SK-N-SH (cell line): ENCODE results near the gene TMEM63C. TPM values are rescaled to one million over a fixed set of nuclear protein-coding genes. Genes with fewer than 3 reads are reported as not detected.

Source experiments
- CTCF ChIA-PET: fragments of 300-600, 350-600 bp; formaldehyde crosslinking; extraction: SDS; loops from one replicate; lab custom pipeline; 2021; lab: Yijun Ruan, JAX
- POLR2A ChIA-PET: fragments of 350-600 bp; sonication (Branson Sonifier 250); formaldehyde crosslinking; extraction: SDS; loops from one replicate; lab custom pipeline; 2020; ENCODE audit warnings: antibody characterized with exemption, inconsistent platforms; lab: Yijun Ruan, JAX
- DNase-seq: peaks from one replicate; pipeline ENCODE4 v3.0.0; 2012
- H2AFZ ChIP-seq: fragments of 200-600 bp; sonication (generic); 2 replicates; pipeline ENCODE4 v1.8.1; 2016; ENCODE audit warnings: antibody characterized with exemption, mild to moderate bottlenecking, low read depth
- H3F3A ChIP-seq: fragments of 200-600 bp; sonication (generic); replicated peaks from 2 replicates; pipeline ENCODE3; 2016; ENCODE audit warnings: antibody characterized with exemption, mild to moderate bottlenecking; ENCODE audit not compliant: insufficient read depth
- H3K27ac ChIP-seq, 2 experiments: fragments of 200-500 bp in 1 of 2; fragments of 200-600 bp in 1 of 2; sonication (Bioruptor generic) in 1 of 2; sonication (generic), shearing (Covaris generic) in 1 of 2; 2 replicates each; pipeline versions ENCODE4 v1.5.1 to v1.6.1; 2014 to 2016; ENCODE audit warnings: low read depth in 2 of 2, inconsistent platforms in 1 of 2, low read length in 1 of 2, mild to moderate bottlenecking in 1 of 2, mixed read lengths in 1 of 2
- H3K27me3 ChIP-seq: fragments of 200-600 bp; sonication (generic), shearing (Covaris generic); 2 replicates; pipeline ENCODE4 v1.6.1; 2016; ENCODE audit warnings: mixed run types; ENCODE audit not compliant: insufficient read depth
- H3K36me3 ChIP-seq, 2 experiments: fragments of 200-500 bp in 1 of 2; fragments of 200-600 bp in 1 of 2; sonication (Bioruptor generic) in 1 of 2; sonication (generic) in 1 of 2; replicated peaks in 1 of 2; 2 replicates each; pipeline versions ENCODE3 to v1.5.1; 2014 to 2016; ENCODE audit warnings: low read length in 1 of 2, mild to moderate bottlenecking in 1 of 2; ENCODE audit not compliant: insufficient read depth in 2 of 2, control insufficient read depth in 1 of 2
- H3K4me1 ChIP-seq, 2 experiments: fragments of 200-500 bp in 1 of 2; fragments of 200-600 bp in 1 of 2; sonication (Bioruptor generic) in 1 of 2; sonication (generic), shearing (Covaris generic) in 1 of 2; 2 replicates each; pipeline versions ENCODE4 v1.5.1 to v1.6.1; 2014 to 2016; ENCODE audit warnings: low read depth in 1 of 2, low read length in 1 of 2, mixed run types in 1 of 2; ENCODE audit not compliant: insufficient read depth in 2 of 2, control insufficient read depth in 1 of 2
- H3K4me2 ChIP-seq: fragments of 200-600 bp; sonication (generic), shearing (Covaris generic); 2 replicates; pipeline ENCODE4 v1.6.1; 2017; ENCODE audit warnings: mixed run types
- H3K4me3 ChIP-seq, 2 experiments: fragments of 200-500 bp in 1 of 2; fragments of 200-600 bp in 1 of 2; sonication (Bioruptor generic) in 1 of 2; sonication (generic), shearing (Covaris generic) in 1 of 2; 2 replicates each; pipeline versions ENCODE4 v1.5.1 to v1.8.1; 2014 to 2016; ENCODE audit warnings: low read depth in 2 of 2, inconsistent platforms in 1 of 2, low read length in 1 of 2, mild to moderate bottlenecking in 1 of 2, mixed read lengths in 1 of 2, moderate library complexity in 1 of 2
- H3K79me2 ChIP-seq: fragments of 200-600 bp; sonication (generic); 2 replicates; pipeline ENCODE4 v1.8.1; 2017; ENCODE audit warnings: mild to moderate bottlenecking; ENCODE audit not compliant: insufficient read depth
- H3K9ac ChIP-seq: fragments of 200-600 bp; sonication (generic); 2 replicates; pipeline ENCODE4 v1.6.1; 2017; ENCODE audit warnings: mixed run types
- H3K9me2 ChIP-seq: fragments of 200-600 bp; sonication (generic); 2 replicates; pipeline ENCODE4 v1.6.1; 2017; ENCODE audit warnings: mixed run types
- H3K9me3 ChIP-seq: fragments of 200-600 bp; sonication (generic); 2 replicates; pipeline ENCODE4 v1.6.1; 2017; ENCODE audit warnings: mixed run types, mild to moderate bottlenecking, moderate library complexity
- H4K20me1 ChIP-seq: fragments of 200-600 bp; sonication (generic); 2 replicates; pipeline ENCODE4 v1.6.1; 2017; ENCODE audit warnings: mild to moderate bottlenecking, mixed run types; ENCODE audit not compliant: insufficient read depth
- GABPA ChIP-seq: IDR thresholded peaks from 2 replicates; pipeline ENCODE4 v1.4.0; 2012; ENCODE audit warnings: low read depth, mild to moderate bottlenecking
- JUND ChIP-seq: IDR thresholded peaks from 2 replicates; pipeline ENCODE4 v1.4.0; 2012
- NFIC ChIP-seq: IDR thresholded peaks from 2 replicates; pipeline ENCODE4 v1.4.0; 2012; ENCODE audit warnings: borderline replicate concordance
- POLR2AphosphoS5 ChIP-seq: IDR thresholded peaks from 2 replicates; pipeline ENCODE4 v1.6.1; 2012; ENCODE audit warnings: low read depth, low read length
- RAD21 ChIP-seq: IDR thresholded peaks from 2 replicates; pipeline ENCODE4 v1.6.1; 2012; ENCODE audit warnings: mild to moderate bottlenecking, low read length
- SMC3 ChIP-seq: IDR thresholded peaks from 2 replicates; pipeline ENCODE4 v1.6.1; 2012; ENCODE audit warnings: low read depth, low read length, improper control_type of control experiment
- WGBS: methylation state at CpG from one replicate; pipeline ENCODE4 v1.1.6; 2017; ENCODE audit warnings: low lambda C conversion rate; 5-methylcytosine and 5-hydroxymethylcytosine counted together
- polyA plus RNA-seq, 3 experiments: library from polyadenylated mRNA; depleted of rRNA; stranded (reverse); fragments of >200 nt; gene quantifications; 2 replicates each; pipeline ENCODE4 v1.2.3, GENCODE V29; 2012
- TF ChIP-seq, protein P1 (sequence below): IDR thresholded peaks from 2 replicates; pipeline ENCODE4 v1.6.1; 2012; ENCODE audit warnings: mild to moderate bottlenecking, low read depth, low read length, moderate library complexity

TMEM63C gene
- polyA plus RNA-seq, 1 of the 3 experiments (the other 2 are of a cell fraction) = 0.25 TPM

DNA sequence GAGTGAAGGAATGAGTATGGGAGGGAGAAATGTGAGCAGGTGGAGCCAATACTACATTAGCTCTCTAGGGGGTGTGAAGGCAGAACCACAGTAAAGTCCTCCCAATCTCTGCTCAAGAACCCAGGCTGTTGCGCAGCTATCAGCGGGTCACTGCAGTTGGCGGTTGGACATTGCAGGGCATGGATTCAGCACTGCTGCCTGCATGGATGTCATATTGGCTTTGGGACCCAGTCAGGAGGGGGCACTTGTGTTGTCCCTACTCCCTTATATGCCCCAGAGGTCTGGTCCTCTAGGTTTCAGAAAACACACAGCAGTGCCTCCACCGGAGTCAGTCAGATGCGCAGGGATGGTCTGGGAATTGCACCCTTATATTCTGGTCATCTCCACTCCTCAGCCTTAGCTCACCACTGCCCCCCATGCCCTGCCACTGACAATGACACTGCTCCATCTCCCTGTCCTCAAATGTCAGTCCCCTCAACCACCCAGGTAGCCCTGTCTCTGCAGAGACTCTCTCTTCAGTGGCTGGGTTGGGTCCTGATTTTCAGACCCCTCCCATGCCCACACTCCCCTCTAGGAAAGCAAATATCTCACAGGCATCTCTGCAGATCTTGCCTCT is 49.6 kb upstream of the TMEM63C start:
- Histone ChIP-seq H3K79me2 (no peaks in the 10 kb centered on the region), H3K4me2 (no peak overlapping the region)
- no peak for DNase-seq
- TF ChIP-seq GABPA = no peak
- no peak for TF ChIP-seq RAD21
- no peak for TF ChIP-seq POLR2AphosphoS5
- TF ChIP-seq SMC3 = no peak
- TF ChIP-seq, all 33 proteins: peak for 0
- no peak overlapping the region for H2AFZ ChIP-seq
- CTCF ChIA-PET = interaction anchor here (1.2 to 11.6 kb wide), 6 partner anchors 7 to 256 kb away, joined by 4 to 129 read pairs (median 7); partner anchors contain the start of gene ZDHHC22
- no peak overlapping the region for H3K27ac ChIP-seq
- no peaks in the 10 kb centered on the region for H3K36me3 ChIP-seq
- H3K9ac ChIP-seq = no peak overlapping the region
- no peaks in the 10 kb centered on the region for H3F3A ChIP-seq
- 79% methylated on average over 5 of the region's 5 CpGs for WGBS
- no peak overlapping the region for H3K4me3 ChIP-seq
- no peaks in the 10 kb centered on the region for H3K9me3 ChIP-seq
- 0 out of 2 replicates have a peak, but pooled peaks cover 6% of the 10 kb centered on the region for H3K27me3 ChIP-seq
- no peaks in the 10 kb centered on the region for H4K20me1 ChIP-seq
- no peaks in the 10 kb centered on the region for H3K9me2 ChIP-seq
- H3K4me1 ChIP-seq = peaks cover 0 to 13% of the 10 kb centered on the region in 2 experiments; a peak in 1 of 4 replicates
- POLR2A ChIA-PET = no interaction called here

DNA sequence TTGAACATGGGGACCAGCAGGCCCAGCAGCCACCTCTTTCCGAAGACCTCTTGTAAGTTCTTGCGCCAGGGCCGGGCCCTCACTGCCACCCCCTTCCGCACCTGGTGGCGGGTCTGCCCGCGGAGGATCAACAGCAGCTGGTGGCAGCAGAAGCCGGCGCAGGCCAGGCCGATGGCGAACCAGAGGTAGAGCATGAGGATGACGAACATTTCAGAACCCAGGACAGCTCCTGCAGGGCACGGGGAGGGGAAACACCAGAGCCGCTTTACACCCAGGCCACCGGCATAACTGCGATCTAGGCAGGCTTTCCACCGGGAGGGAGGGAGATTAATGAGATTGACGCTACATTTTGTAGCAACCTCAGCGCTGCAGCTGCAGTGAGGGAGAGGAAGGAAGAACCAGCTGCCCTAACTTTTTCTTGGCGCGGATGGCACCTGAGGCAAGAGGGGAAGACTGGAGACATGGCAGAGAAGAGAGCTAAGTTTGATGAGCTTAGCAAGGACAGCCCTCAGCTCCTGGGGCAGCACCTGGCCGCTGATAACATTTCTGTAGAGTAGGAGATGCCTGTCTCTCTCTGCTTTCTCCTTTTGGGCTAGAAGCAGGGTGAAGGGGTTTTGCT is 47.8 kb upstream of the TMEM63C start:
- no peaks in the 10 kb centered on the region for H3F3A ChIP-seq
- ChIA-PET POLR2A (interaction anchor here (1.6 kb wide), 1 partner anchor 187 kb away, joined by 4 read pairs; the partner anchor contains the start of genes GSTZ1 and POMT2), CTCF (interaction anchor here (0.8 to 11.6 kb wide), 6 partner anchors 9 to 167 kb away, joined by 4 to 129 read pairs (median 4); partner anchors contain the start of gene TMEM63C)
- no peaks in the 10 kb centered on the region for H3K79me2 ChIP-seq
- H3K4me2 ChIP-seq = no peak overlapping the region
- no peak overlapping the region for H3K27ac ChIP-seq
- H3K9me2 ChIP-seq = no peaks in the 10 kb centered on the region
- H3K4me1 ChIP-seq = peaks cover 0 to 13% of the 10 kb centered on the region in 2 experiments; a peak in 1 of 4 replicates
- no peak overlapping the region for H3K4me3 ChIP-seq
- no peaks in the 10 kb centered on the region for H4K20me1 ChIP-seq
- no peak overlapping the region for H2AFZ ChIP-seq
- no peak for DNase-seq
- H3K27me3 ChIP-seq = 0 out of 2 replicates have a peak, but pooled peaks cover 6% of the 10 kb centered on the region
- no peaks in the 10 kb centered on the region for H3K9me3 ChIP-seq
- 81% methylated on average over 22 of the region's 22 CpGs for WGBS
- no peak for TF ChIP-seq NFIC
- TF ChIP-seq, protein P1, sequence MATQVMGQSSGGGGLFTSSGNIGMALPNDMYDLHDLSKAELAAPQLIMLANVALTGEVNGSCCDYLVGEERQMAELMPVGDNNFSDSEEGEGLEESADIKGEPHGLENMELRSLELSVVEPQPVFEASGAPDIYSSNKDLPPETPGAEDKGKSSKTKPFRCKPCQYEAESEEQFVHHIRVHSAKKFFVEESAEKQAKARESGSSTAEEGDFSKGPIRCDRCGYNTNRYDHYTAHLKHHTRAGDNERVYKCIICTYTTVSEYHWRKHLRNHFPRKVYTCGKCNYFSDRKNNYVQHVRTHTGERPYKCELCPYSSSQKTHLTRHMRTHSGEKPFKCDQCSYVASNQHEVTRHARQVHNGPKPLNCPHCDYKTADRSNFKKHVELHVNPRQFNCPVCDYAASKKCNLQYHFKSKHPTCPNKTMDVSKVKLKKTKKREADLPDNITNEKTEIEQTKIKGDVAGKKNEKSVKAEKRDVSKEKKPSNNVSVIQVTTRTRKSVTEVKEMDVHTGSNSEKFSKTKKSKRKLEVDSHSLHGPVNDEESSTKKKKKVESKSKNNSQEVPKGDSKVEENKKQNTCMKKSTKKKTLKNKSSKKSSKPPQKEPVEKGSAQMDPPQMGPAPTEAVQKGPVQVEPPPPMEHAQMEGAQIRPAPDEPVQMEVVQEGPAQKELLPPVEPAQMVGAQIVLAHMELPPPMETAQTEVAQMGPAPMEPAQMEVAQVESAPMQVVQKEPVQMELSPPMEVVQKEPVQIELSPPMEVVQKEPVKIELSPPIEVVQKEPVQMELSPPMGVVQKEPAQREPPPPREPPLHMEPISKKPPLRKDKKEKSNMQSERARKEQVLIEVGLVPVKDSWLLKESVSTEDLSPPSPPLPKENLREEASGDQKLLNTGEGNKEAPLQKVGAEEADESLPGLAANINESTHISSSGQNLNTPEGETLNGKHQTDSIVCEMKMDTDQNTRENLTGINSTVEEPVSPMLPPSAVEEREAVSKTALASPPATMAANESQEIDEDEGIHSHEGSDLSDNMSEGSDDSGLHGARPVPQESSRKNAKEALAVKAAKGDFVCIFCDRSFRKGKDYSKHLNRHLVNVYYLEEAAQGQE = peak; percentile 94
- TF ChIP-seq JUND = no peak
- no peak overlapping the region for H3K9ac ChIP-seq
- no peaks in the 10 kb centered on the region for H3K36me3 ChIP-seq
